GM21526 (cell line): ENCODE results near the gene CPNE7.

ENCODE experiments used
- ATAC-seq: cut with Tn5 transposase; IDR thresholded peaks from one replicate; pipeline ENCODE4 v1.9.1; 2021; ENCODE audit warnings: moderate library complexity; ENCODE audit not compliant: unreplicated experiment, low FRiP score

Gene CPNE7

GRCh38 chr16:89599902-89600301 is 24.3 kb downstream of the CPNE7 start:
- no peak for ATAC-seq

- no peak for ATAC-seq
Measured at GRCh38 chr16:89600427-89600826, 24.9 kb downstream of the CPNE7 start.

DNA sequence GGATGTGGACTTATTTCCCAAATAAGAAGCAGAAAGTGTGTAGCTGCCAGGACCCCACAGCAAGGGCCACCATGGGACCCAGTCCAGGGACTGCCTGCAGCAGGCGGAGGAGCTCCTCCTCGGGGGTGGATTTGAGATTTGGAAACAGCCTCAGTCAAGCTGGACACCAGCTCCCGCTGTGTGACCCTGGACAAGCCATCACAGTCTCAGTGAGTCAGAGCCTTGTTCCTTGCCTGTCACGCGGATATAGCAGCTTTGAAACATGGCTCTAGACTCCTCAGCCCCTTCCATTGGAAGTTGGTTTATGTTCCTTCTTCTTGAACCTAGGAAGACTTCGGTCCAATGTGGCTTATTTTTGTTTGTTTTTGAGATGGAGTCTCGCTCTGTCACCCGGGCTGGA is 25.4 kb downstream of the CPNE7 start:
- no peak for ATAC-seq

DNA sequence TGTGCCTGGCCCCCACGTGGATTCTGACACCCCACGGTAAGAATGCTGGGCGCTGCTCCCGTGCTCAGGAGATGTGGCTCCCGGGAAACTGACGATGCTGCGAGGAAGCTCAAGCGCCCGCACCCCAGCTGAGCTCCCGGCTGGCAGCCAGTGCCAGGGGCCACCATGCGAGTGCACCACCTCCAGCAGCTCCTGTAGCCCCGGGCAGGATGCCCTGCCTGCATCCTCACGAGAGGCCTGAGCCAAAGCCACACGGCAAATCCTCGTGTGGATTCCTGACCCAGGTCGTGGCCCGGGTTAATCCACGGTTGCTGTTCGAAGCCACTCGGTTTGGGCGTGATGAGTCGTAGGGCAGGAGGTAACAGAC is 26.3 kb downstream of the CPNE7 start:
- no peak for ATAC-seq

DNA sequence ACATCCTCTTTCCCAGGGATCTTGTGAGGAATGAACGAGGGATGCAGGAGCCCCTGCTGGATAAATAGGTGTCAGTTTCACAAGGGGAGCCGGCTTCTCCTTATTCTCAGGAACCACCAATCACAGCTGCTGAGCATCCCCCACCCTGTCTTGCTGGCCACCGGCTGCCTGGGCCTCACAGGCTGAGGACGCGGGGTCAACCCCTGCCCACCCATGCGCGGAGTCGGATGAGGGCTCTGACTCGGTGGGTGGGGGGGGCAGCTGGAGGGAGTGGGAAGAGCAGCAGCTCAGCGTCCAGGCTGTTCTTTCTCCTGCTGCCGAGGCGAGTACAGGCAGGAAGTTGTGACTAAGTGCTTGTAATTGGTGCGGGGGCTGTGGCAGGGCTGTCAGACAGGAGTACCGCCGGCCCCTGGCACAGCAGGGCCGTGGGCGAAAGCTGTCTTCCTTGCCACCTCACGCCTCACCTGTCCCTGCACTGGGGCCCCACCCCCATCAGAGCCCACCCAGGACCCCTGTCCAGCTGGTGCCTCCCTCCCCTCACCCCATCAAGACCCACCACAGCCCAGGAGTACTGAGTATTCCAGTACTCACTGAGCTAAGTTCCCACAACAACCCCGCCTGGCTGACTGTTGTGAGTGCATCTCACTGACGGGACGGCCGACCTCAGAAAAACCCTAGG is 26.9 kb downstream of the CPNE7 start:
- no peak for ATAC-seq

- no peak for ATAC-seq
Measured at GRCh38 chr16:89602952-89603590, 27.5 kb downstream of the CPNE7 start.

DNA sequence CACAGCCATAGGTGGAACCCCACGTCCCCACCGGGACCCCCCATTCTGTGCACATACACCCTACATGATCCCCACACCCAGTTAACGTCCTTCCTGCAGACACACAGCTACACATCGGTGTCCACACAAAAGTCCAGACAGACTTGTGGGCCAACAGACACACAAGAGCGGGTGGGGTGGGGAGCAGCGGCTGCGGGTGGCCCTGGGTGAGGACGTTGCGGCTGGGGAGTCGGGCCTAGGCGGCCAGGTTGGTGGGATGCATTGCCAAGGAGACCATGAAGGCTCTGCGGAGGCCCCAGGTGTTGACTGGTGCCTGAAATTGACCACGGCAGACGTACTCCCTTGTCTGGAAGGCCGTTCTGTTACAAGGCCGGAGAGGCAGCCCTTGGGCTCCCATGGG is 29.2 kb downstream of the CPNE7 start:
- no peak for ATAC-seq

DNA sequence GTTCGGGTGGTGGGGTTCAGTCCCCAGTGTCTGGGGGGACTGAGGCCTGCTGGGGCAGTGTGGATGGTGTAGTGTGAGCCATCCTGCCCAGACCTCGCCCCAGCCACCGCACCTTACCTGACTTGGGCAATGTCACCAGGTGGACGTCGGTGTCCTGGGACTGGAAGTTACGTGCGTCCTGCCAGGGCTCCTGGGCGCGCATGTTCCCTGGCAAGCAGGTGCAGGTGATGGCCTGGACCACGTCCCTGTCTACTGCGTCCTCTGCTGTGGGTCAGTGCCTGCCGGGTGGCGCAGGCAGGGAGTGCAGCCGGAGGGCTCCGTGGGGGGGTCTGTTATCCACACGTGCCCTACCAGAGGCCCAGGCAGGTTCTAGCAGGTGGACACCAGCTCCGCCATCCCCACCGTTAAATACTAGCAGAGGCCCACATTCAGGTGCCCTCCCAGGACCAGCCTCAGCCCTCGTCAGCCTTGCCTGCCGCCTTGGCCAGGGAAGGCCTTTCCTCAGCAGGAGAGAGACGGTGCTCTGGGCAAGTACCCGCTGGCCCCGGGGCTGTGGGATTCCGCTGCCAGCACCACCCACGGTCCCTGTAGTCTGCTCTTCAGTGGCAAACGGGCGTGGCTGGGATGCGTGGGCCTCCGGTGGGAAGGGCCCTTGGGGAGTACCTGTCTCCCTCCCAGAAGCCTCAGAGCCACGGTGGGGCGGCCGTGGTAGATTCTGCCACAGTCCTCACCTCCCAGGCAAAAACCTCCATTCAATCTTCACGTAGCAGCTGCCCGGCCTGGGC is 29.8 kb downstream of the CPNE7 start:
- ATAC-seq, result no peak

DNA sequence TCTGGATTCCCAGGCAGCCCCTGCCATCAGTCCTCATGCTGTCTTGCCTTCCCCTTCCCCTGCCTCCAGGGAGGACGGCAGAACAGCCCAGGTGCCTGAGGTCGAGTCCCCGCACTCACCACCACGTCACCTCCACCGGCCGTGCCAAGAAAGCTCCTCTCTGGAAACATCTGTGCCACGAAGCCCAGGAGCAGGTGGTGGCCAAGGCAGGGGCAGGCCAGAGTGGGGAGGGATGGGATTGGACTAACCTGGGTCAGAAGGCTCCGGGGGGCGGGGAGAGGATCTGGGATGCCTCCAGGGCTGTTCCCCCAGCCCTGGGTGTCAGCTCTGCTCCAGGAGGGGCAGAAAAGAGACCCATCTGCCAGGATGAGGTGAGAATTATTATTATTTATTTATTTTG is 30.4 kb downstream of the CPNE7 start:
- no peak for ATAC-seq

DNA sequence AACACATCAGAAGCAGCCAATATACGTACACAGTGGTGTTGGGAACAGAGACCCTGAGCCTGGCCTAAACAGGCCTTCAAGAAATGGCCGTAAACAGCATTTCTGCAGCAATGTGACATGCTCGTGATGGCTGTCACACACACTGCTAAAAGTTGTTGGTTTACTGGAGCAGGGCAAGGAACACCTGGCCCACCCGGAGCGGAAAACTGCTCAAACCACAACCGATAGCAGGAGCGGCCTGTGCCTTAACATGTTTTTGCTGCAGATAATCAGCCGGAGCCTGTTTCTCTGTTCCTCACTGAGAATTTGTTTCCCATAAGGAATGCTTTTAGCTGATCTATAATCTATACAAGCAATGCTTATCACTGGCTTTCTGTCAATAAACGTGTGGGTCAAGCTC is 31.9 kb downstream of the CPNE7 start:
- no peak for ATAC-seq

DNA sequence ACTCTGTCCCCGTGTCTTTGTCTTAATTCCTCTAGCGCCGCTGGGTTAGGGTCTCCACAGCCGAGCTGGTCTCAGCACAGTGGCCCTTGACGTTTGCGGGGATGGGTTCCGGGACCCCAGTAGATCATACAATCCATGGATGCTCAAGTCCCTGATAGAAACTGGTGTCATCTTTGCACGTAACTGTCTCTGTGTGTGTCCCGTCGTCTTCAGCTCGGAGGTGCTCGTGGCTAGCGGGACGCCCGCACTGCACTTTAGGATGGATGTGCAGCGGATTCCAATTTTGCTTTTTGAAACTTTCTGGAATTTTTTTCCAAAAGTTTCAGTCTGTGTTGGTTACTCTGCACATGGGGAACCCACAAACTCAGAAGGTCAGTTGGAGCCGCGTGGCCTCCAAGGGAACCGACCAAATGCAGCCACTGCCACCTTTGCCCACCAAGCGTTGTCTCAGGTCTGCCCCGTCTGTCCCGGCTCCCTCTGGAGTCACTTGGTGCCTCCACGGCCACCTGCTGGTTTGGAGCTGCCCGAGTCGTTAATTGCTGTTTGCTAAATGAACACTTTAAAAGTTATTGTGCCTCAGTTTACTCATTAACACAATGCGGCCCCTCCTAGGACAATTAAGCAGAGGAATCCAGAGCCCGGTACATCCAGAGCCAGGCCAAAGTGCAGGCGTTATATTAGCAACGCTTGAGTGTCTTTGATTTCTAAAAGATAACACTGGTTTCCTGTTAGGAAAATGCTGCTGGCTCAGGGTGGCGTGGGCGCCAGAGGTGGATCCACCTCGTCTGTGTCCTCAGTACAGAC is 32.6 kb downstream of the CPNE7 start:
- ATAC-seq, result no peak

- ATAC-seq, result no peak
Measured at GRCh38 chr16:89610108-89610453, 34.5 kb downstream of the CPNE7 start.

DNA sequence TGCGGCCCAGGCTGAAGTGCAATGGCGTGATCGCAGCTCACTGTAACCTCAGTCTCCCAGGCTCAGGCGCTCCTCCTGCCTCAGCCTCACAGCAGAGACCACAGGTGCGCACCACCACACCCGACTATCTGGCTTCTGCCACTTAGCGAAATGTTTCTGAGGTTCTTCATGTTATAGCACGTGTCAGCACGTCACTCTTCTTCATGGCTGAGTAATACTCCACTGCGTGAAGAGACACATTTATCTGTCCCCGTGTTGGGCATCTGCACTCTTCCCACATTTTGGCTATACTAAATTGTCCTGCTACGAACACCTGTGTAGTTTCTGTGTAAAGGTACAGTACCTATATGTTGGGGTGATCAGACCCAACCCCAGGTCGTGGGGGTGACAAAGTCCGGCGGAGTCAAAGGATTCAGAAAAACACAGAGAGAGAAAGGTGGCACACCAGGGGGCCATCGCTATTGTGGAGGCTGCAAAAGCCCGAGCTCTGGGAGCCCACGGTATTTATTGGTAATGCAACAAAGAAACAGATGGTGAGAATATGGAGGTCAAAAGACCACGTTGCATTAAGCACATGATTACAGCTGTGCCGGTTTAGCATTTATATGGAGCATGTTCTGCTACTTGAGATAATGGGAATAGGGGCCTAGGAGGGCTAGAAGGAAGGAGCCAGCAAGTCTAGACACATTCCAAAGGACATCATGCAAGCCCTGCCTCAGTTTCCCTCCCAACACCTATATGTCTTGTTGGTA is 37.0 kb downstream of the CPNE7 start:
- ATAC-seq, result no peak

DNA sequence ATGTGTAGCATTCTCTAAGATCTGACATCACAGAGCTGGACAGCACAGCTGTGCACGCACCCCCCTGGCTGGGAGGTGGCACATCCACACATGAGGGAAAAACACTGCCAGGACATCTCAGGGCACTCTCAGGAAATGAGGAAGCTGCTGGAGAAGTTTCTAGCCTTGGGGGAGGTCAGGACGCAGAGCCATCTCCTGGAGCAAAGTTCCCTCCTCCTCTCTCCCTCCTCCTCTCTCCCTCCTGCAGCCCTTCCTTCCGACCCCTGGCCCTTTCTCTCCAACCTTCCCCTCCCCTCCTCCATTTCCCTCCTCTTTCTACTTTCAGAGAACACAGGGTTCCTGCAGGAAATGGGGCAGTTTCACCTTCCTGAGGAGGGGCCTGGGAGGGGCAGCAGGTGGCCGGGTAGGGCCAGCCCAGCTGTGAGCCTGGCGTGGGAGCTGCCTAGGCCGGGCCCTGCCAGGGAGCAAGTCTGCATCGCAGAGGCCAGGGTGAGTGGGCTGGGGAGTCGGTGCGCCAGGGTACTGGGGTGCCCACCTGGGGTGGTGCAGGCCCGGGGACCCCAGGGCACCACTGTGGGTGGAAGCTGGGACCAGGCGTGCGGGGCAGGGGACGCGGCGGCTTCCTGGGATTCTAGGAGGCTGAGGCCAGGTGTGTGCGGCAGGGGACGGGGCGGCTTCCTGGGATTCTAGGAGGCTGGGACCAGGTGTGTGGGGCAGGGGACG is 37.8 kb downstream of the CPNE7 start, which contains the start of gene DPEP1:
Gene DPEP1, plus strand, starts transcription at position 412 of the 723 bp plus-strand sequence. CDS start 16,769 bp downstream, outside the sequence.
- ATAC-seq, result no peak

GRCh38 chr16:89613954-89614459 is 38.4 kb downstream of the CPNE7 start:
- ATAC-seq, result no peak

GRCh38 chr16:89615176-89615575 is 39.6 kb downstream of the CPNE7 start:
- ATAC-seq, result no peak

DNA sequence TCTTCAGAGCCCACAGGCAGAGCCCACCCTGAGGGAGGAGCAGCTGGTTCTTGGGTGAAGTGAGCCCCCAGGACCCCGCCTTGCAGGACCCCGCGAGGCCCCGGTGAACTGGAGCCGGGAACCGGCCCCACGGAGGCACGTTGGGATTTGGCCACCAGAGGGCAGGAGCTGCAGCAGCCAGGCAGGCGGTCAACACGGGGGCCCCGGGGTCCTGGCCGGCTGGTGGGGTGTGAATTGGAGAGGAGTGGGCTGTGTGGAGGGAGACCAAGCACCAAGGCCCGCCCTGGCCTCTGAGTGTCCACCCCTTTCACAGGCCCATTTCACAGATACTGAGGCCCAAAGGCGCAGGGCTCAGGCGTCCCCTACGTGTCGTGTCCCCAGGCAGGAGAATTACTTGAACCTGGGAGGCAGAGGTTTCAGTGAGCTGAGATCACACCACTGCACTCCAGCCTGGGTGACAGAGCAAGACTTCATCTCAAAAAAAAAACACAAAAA is 40.1 kb downstream of the CPNE7 start:
- no peak for ATAC-seq

DNA sequence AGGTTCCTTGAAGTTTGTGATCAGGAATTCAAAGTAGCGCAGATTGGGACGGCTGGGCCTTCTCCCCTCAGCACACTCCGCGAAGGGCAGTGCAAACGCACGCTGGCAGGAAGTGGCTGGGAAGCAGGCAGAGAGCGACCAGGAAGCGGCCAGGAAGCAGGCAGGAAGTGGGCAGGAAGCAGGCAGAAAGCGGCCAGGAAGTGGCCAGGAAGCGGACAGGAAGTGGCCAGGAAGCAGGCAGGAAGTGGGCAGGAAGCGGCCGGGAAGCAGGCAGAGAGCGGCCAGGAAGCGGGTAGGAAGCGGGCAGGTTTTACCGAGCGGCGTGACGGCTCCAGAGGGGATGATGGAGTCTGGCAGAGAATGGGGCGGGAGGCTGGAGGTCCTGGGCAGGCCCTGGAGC is 41.1 kb downstream of the CPNE7 start:
- ATAC-seq, result no peak

- no peak for ATAC-seq
Measured at GRCh38 chr16:89617036-89617435, 41.5 kb downstream of the CPNE7 start.
